B cell (primary cell): ENCODE measurements around the gene PSG5.
"Not testable (repeated sequence)": the region's sequence is repeated elsewhere in the genome, so short reads cannot be mapped to it uniquely, and the experiment has no call there.

Source experiments
- EZH2 ChIP-seq: IDR thresholded peaks from 2 replicates; pipeline ENCODE4 v1.6.1; 2012; ENCODE audit warnings: borderline replicate concordance, low read depth, mild to moderate bottlenecking, moderate library complexity, low read length; ENCODE audit not compliant: insufficient read depth, poor library complexity, severe bottlenecking
- TF ChIP-seq, protein P1 (sequence below): fragments of 200-600 bp; IDR thresholded peaks from one replicate; pipeline ENCODE4 v1.8.0; 2022; ENCODE audit warnings: antibody characterized with exemption, mild to moderate bottlenecking

GRCh38 chr19:43235686-43236085 is 49.4 kb upstream of the PSG5 start:
- TF ChIP-seq, protein P1, sequence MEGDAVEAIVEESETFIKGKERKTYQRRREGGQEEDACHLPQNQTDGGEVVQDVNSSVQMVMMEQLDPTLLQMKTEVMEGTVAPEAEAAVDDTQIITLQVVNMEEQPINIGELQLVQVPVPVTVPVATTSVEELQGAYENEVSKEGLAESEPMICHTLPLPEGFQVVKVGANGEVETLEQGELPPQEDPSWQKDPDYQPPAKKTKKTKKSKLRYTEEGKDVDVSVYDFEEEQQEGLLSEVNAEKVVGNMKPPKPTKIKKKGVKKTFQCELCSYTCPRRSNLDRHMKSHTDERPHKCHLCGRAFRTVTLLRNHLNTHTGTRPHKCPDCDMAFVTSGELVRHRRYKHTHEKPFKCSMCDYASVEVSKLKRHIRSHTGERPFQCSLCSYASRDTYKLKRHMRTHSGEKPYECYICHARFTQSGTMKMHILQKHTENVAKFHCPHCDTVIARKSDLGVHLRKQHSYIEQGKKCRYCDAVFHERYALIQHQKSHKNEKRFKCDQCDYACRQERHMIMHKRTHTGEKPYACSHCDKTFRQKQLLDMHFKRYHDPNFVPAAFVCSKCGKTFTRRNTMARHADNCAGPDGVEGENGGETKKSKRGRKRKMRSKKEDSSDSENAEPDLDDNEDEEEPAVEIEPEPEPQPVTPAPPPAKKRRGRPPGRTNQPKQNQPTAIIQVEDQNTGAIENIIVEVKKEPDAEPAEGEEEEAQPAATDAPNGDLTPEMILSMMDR, result not testable (repeated sequence)
- not testable (repeated sequence) for TF ChIP-seq EZH2
